Measurements from ENCODE around the gene CFAP47.

DNA sequence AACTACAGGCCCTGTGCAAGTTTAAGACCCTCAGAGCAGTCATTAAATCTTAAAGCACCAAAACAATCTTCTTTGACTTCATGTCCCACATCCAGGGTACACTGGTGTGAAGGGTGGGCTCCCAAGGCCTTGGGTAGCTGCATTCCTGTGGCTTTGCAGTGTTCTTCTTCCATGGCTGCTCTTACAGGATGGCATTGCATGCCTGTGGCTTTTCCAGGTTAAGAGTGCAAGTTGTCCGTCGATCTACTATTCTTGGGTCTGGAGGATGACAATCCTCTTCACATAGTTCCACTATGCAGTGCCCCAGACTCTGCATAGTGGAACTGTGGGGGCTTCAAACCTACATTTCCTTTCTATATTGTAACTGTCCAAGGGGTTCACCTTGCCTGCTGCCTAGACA is 494.5 kb downstream of the CFAP47 start:
- TF ChIP-seq, protein P1, sequence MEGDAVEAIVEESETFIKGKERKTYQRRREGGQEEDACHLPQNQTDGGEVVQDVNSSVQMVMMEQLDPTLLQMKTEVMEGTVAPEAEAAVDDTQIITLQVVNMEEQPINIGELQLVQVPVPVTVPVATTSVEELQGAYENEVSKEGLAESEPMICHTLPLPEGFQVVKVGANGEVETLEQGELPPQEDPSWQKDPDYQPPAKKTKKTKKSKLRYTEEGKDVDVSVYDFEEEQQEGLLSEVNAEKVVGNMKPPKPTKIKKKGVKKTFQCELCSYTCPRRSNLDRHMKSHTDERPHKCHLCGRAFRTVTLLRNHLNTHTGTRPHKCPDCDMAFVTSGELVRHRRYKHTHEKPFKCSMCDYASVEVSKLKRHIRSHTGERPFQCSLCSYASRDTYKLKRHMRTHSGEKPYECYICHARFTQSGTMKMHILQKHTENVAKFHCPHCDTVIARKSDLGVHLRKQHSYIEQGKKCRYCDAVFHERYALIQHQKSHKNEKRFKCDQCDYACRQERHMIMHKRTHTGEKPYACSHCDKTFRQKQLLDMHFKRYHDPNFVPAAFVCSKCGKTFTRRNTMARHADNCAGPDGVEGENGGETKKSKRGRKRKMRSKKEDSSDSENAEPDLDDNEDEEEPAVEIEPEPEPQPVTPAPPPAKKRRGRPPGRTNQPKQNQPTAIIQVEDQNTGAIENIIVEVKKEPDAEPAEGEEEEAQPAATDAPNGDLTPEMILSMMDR (IDR thresholded peaks at IDR 0.05), result no peak
- no peak for TF ChIP-seq EP300 (IDR thresholded peaks at IDR 0.05)
- TF ChIP-seq POLR2AphosphoS5 (IDR thresholded peaks at IDR 0.05), result no peak
- TF ChIP-seq POLR2A (IDR thresholded peaks at IDR 0.05), result no peak

Data from suprapubic skin (tissue), 4 donors.